Endodermal cell (in vitro differentiated cells): ENCODE data around the gene THRA. TPM values are rescaled to one million over a fixed set of nuclear protein-coding genes. Genes with fewer than 3 reads are reported as not detected.

Source experiments
- DNase-seq: peaks from one replicate; pipeline ENCODE4 v3.0.0-alpha.2; 2017
- H3K27ac ChIP-seq: 2 replicates; pipeline ENCODE4 v1.5.1; 2013; ENCODE audit warnings: mild to moderate bottlenecking, low read depth, low read length, moderate library complexity
- H3K27me3 ChIP-seq: 2 replicates; pipeline ENCODE4 v1.6.1; 2013; ENCODE audit warnings: mild to moderate bottlenecking, low read length, moderate library complexity; ENCODE audit not compliant: insufficient read depth, control insufficient read depth, poor library complexity, severe bottlenecking
- H3K36me3 ChIP-seq: 2 replicates; pipeline ENCODE4 v1.7.0; 2013; ENCODE audit warnings: mild to moderate bottlenecking, low read length, moderate library complexity; ENCODE audit not compliant: control insufficient read depth, insufficient read depth
- H3K4me1 ChIP-seq: one replicate; pipeline ENCODE4 v1.7.0; 2013; ENCODE audit warnings: low read length; ENCODE audit not compliant: control insufficient read depth, insufficient read depth
- H3K4me3 ChIP-seq: 2 replicates; pipeline ENCODE4 v1.5.1; 2013; ENCODE audit warnings: mild to moderate bottlenecking, low read length, moderate library complexity
- H3K9ac ChIP-seq: 2 replicates; pipeline ENCODE4 v1.6.1; 2013; ENCODE audit warnings: mild to moderate bottlenecking, low read length, moderate library complexity; ENCODE audit not compliant: poor library complexity, severe bottlenecking; ENCODE audit errors: extremely low read depth
- H3K9me3 ChIP-seq: 2 replicates; pipeline ENCODE4 v1.6.1; 2013; ENCODE audit warnings: mild to moderate bottlenecking, low read length, moderate library complexity; ENCODE audit not compliant: control insufficient read depth
- H3K27ac Mint-ChIP-seq: 2 replicates; pipeline ENCODE4 v1.8.0; 2020; ENCODE audit warnings: mixed read lengths
- H3K27me3 Mint-ChIP-seq: 2 replicates; pipeline ENCODE4 v1.8.0; 2021; ENCODE audit warnings: mild to moderate bottlenecking, mixed read lengths; ENCODE audit not compliant: insufficient read depth
- H3K36me3 Mint-ChIP-seq: 2 replicates; pipeline ENCODE4 v1.8.0; 2020; ENCODE audit warnings: low read depth, mixed read lengths
- H3K4me1 Mint-ChIP-seq: 2 replicates; pipeline ENCODE4 v1.8.0; 2020; ENCODE audit warnings: mixed read lengths
- H3K4me3 Mint-ChIP-seq: 2 replicates; pipeline ENCODE4 v1.8.0; 2020; ENCODE audit warnings: mild to moderate bottlenecking, moderate library complexity, mixed read lengths
- H3K9me3 Mint-ChIP-seq: 2 replicates; pipeline ENCODE4 v1.8.0; 2020; ENCODE audit warnings: mild to moderate bottlenecking, mixed read lengths
- CTCF ChIP-seq: fragments of 200-600 bp; sonication (generic); conservative IDR thresholded peaks from 2 replicates; pipeline ENCODE4 v1.5.0; 2021; ENCODE audit warnings: antibody characterized with exemption, mild to moderate bottlenecking
- WGBS, 2 experiments: methylation state at CpG; one replicate each; pipeline versions ENCODE4 v1.1.5 to v1.1.7; 2013; ENCODE audit warnings: missing lambda C conversion rate in 2 of 2, mixed read lengths in 1 of 2; ENCODE audit not compliant: insufficient coverage in 1 of 2, insufficient read length in 1 of 2; 5-methylcytosine and 5-hydroxymethylcytosine counted together
- total RNA-seq, 2 donors: library from RNA; stranded (reverse); fragmentation: NEBNext Ultra II Directional in 1 of 2; extraction: Animal tissue kit (Norgen Biotek cat#: 25700) in 1 of 2; gene quantifications; 2 replicates in 1 of 2; 3 replicates in 1 of 2; pipeline ENCODE4 v1.2.1, GENCODE V29; 2021

THRA gene
- total RNA-seq, 2 donors from 2014 or later = 12.7 to 14.4 TPM

GRCh38 chr17:40059729-40060475 lies 2.9 kb upstream of the THRA start:
- no peak overlapping the region for H3K27ac ChIP-seq
- Mint-ChIP-seq H3K9me3 (no peaks in the 10 kb centered on the region), H3K36me3 (no peaks in the 10 kb centered on the region), H3K4me3 (no peak overlapping the region), H3K4me1 (peaks cover 29% of the 10 kb centered on the region), H3K27ac (no peak overlapping the region), H3K27me3 (peaks cover 42% of the 10 kb centered on the region)
- H3K9me3 ChIP-seq = no peaks in the 10 kb centered on the region
- no peak overlapping the region for H3K9ac ChIP-seq
- DNase-seq = peak; percentile 41
- no peak for TF ChIP-seq CTCF
- WGBS, 2 experiments = 83 to 94% methylated on average over 2 to 8 of the region's 8 CpGs
- no peak overlapping the region for H3K4me3 ChIP-seq
- no peaks in the 10 kb centered on the region for H3K36me3 ChIP-seq
- H3K4me1 ChIP-seq = no peaks in the 10 kb centered on the region
- peaks cover 17% of the 10 kb centered on the region for H3K27me3 ChIP-seq

GRCh38 chr17:40060887-40061608 lies 1.7 kb upstream of the THRA start:
- Mint-ChIP-seq H3K36me3 (no peaks in the 10 kb centered on the region), H3K4me3 (peak overlapping the region; percentile 67), H3K27ac (no peak overlapping the region), H3K4me1 (peaks cover 35% of the 10 kb centered on the region), H3K27me3 (peaks cover 42% of the 10 kb centered on the region), H3K9me3 (no peaks in the 10 kb centered on the region)
- 83 to 90% methylated on average over 7 to 11 of the region's 11 CpGs for WGBS, 2 experiments
- Histone ChIP-seq H3K27me3 (peaks cover 17% of the 10 kb centered on the region), H3K4me3 (no peak overlapping the region), H3K9ac (no peak overlapping the region), H3K4me1 (no peaks in the 10 kb centered on the region), H3K9me3 (no peaks in the 10 kb centered on the region), H3K27ac (no peak overlapping the region), H3K36me3 (no peaks in the 10 kb centered on the region)
- TF ChIP-seq CTCF = no peak
- peak; percentile 56 for DNase-seq

GRCh38 chr17:40061609-40062038 lies 1.1 kb upstream of the THRA start:
- Histone ChIP-seq H3K36me3 (no peaks in the 10 kb centered on the region), H3K9ac (no peak overlapping the region), H3K27ac (no peak overlapping the region), H3K4me1 (no peaks in the 10 kb centered on the region), H3K9me3 (no peaks in the 10 kb centered on the region), H3K27me3 (peaks cover 17% of the 10 kb centered on the region), H3K4me3 (no peak overlapping the region)
- 70 to 91% methylated on average over 2 to 10 of the region's 10 CpGs for WGBS, 2 experiments
- Mint-ChIP-seq H3K9me3 (no peaks in the 10 kb centered on the region), H3K36me3 (no peaks in the 10 kb centered on the region), H3K4me3 (peak overlapping the region; percentile 67), H3K27me3 (peaks cover 39% of the 10 kb centered on the region), H3K27ac (no peak overlapping the region), H3K4me1 (peaks cover 35% of the 10 kb centered on the region)
- TF ChIP-seq CTCF = no peak
- DNase-seq = no peak
